SK-N-SH treated with all-trans-retinoic acid at 6 μM for 48 hours (cell line): ENCODE measurements around the gene IDH3G.

Experiments used
- ATAC-seq: fragments of 200-7000 bp; cut with Tn5 transposase; 3 replicates; pipeline ENCODE4 v1.9.1; 2020; ENCODE audit warnings: mild to moderate bottlenecking, moderate library complexity
- BACH2 ChIP-seq: fragments of 250-450 bp; sonication (Bioruptor Pico); IDR thresholded peaks from 2 replicates; pipeline ENCODE4 v1.9.0; 2021; ENCODE audit warnings: mild to moderate bottlenecking, borderline replicate concordance
- CSDC2 ChIP-seq: fragments of 250-450 bp; sonication (Bioruptor Pico); IDR thresholded peaks from 2 replicates; pipeline ENCODE4 v1.5.0; 2020; ENCODE audit warnings: mild to moderate bottlenecking, moderate library complexity
- ESRRG ChIP-seq: fragments of 250-450 bp; sonication (Bioruptor Pico); IDR thresholded peaks from 2 replicates; pipeline ENCODE4 v1.6.1; 2021; ENCODE audit warnings: mild to moderate bottlenecking
- GLIS3 ChIP-seq: fragments of 250-450 bp; sonication (Bioruptor Pico); IDR thresholded peaks from 2 replicates; pipeline ENCODE4 v1.5.0; 2020; ENCODE audit warnings: mild to moderate bottlenecking, moderate library complexity
- ISL1 ChIP-seq: fragments of 250-450 bp; sonication (Bioruptor Pico); IDR thresholded peaks from 2 replicates; pipeline ENCODE4 v2.1.2; 2022; ENCODE audit warnings: mild to moderate bottlenecking, moderate library complexity
- OSR1 ChIP-seq: fragments of 250-450 bp; sonication (Bioruptor Pico); IDR thresholded peaks from 2 replicates; pipeline ENCODE4 v1.8.0; 2022; ENCODE audit warnings: moderate library complexity, mild to moderate bottlenecking, inconsistent platforms
- PATZ1 ChIP-seq: fragments of 250-450 bp; sonication (Bioruptor Pico); IDR thresholded peaks from 2 replicates; pipeline ENCODE4 v1.8.0; 2020; ENCODE audit warnings: mild to moderate bottlenecking, moderate library complexity, borderline replicate concordance
- POU6F1 ChIP-seq: fragments of 250-450 bp; sonication (Bioruptor Pico); IDR thresholded peaks from 2 replicates; pipeline ENCODE4 v1.8.0; 2021; ENCODE audit warnings: low read depth, mild to moderate bottlenecking, moderate library complexity, borderline replicate concordance
- PPARA ChIP-seq: fragments of 250-450 bp; sonication (Bioruptor Pico); IDR thresholded peaks from 2 replicates; pipeline ENCODE4 v1.5.0; 2020; ENCODE audit warnings: mild to moderate bottlenecking, borderline replicate concordance
- RARB ChIP-seq: fragments of 250-450 bp; sonication (Bioruptor Pico); IDR thresholded peaks from 2 replicates; pipeline ENCODE4 v1.8.0; 2021; ENCODE audit warnings: mild to moderate bottlenecking, moderate library complexity
- SNAI2 ChIP-seq: fragments of 250-450 bp; sonication (Bioruptor Pico); IDR thresholded peaks from 2 replicates; pipeline ENCODE4 v1.5.0; 2020; ENCODE audit warnings: mild to moderate bottlenecking, moderate library complexity
- TCF4 ChIP-seq: fragments of 250-450 bp; sonication (Bioruptor Pico); IDR thresholded peaks from 2 replicates; pipeline ENCODE4 v1.8.0; 2021; ENCODE audit warnings: mild to moderate bottlenecking, moderate library complexity, borderline replicate concordance
- TOX ChIP-seq: fragments of 250-450 bp; sonication (Bioruptor Pico); IDR thresholded peaks from 2 replicates; pipeline ENCODE4 v1.8.0; 2021; ENCODE audit warnings: mild to moderate bottlenecking, moderate library complexity, borderline replicate concordance
- ZC3H10 ChIP-seq: fragments of 250-450 bp; sonication (Bioruptor Pico); IDR thresholded peaks from 2 replicates; pipeline ENCODE4 v1.5.1; 2021; ENCODE audit warnings: mild to moderate bottlenecking, moderate library complexity
- ZFP30 ChIP-seq: fragments of 450-650 bp; formaldehyde crosslinking; IDR thresholded peaks from 2 replicates; pipeline ENCODE4 v1.5.0; 2022; ENCODE audit warnings: mild to moderate bottlenecking, moderate library complexity
- ZNF565 ChIP-seq: fragments of 450-650 bp; formaldehyde crosslinking; conservative IDR thresholded peaks from 2 replicates; pipeline ENCODE4 v1.5.0; 2020; ENCODE audit warnings: low read depth, mild to moderate bottlenecking, moderate library complexity
- ZNF70 ChIP-seq: fragments of 450-650 bp; formaldehyde crosslinking; IDR thresholded peaks from 2 replicates; pipeline ENCODE4 v1.5.0; 2020; ENCODE audit warnings: mild to moderate bottlenecking, moderate library complexity
- ZNF8 ChIP-seq: fragments of 450-650 bp; formaldehyde crosslinking; IDR thresholded peaks from 2 replicates; pipeline ENCODE4 v1.5.0; 2020; ENCODE audit warnings: mild to moderate bottlenecking, moderate library complexity
- TF ChIP-seq, protein P1 (sequence below): fragments of 250-450 bp; sonication (Bioruptor Pico); IDR thresholded peaks from 2 replicates; pipeline ENCODE4 v1.5.0; 2020; ENCODE audit warnings: mild to moderate bottlenecking, moderate library complexity
- TF ChIP-seq, protein P2 (sequence below): fragments of 250-450 bp; sonication (Bioruptor Pico); IDR thresholded peaks from 2 replicates; pipeline ENCODE4 v1.5.1; 2021; ENCODE audit warnings: mild to moderate bottlenecking, moderate library complexity

IDH3G gene

GRCh38 chrX:153739754-153740486, 54.3 kb downstream of the IDH3G start (continued):
- TF ChIP-seq POU6F1 (CRISPR knock-in tag) (no peak), CSDC2 (CRISPR knock-in tag) (no peak), GLIS3 (CRISPR knock-in tag) (no peak), BACH2 (no peak), TCF4 (CRISPR knock-in tag) (no peak), ZFP30 (CRISPR knock-in tag) (no peak)
- TF ChIP-seq, protein P1, sequence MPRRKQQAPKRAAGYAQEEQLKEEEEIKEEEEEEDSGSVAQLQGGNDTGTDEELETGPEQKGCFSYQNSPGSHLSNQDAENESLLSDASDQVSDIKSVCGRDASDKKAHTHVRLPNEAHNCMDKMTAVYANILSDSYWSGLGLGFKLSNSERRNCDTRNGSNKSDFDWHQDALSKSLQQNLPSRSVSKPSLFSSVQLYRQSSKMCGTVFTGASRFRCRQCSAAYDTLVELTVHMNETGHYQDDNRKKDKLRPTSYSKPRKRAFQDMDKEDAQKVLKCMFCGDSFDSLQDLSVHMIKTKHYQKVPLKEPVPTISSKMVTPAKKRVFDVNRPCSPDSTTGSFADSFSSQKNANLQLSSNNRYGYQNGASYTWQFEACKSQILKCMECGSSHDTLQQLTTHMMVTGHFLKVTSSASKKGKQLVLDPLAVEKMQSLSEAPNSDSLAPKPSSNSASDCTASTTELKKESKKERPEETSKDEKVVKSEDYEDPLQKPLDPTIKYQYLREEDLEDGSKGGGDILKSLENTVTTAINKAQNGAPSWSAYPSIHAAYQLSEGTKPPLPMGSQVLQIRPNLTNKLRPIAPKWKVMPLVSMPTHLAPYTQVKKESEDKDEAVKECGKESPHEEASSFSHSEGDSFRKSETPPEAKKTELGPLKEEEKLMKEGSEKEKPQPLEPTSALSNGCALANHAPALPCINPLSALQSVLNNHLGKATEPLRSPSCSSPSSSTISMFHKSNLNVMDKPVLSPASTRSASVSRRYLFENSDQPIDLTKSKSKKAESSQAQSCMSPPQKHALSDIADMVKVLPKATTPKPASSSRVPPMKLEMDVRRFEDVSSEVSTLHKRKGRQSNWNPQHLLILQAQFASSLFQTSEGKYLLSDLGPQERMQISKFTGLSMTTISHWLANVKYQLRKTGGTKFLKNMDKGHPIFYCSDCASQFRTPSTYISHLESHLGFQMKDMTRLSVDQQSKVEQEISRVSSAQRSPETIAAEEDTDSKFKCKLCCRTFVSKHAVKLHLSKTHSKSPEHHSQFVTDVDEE (CRISPR knock-in tag): no peak

GRCh38 chrX:153738056-153738605, 56.0 kb downstream of the IDH3G start:
- TF ChIP-seq RARB (no peak), OSR1 (CRISPR knock-in tag) (no peak), ESRRG (CRISPR knock-in tag) (no peak), TCF4 (CRISPR knock-in tag) (no peak), ISL1 (CRISPR knock-in tag) (no peak), BACH2 (no peak), SNAI2 (CRISPR knock-in tag) (no peak), CSDC2 (CRISPR knock-in tag) (no peak)
- TF ChIP-seq, protein P2, sequence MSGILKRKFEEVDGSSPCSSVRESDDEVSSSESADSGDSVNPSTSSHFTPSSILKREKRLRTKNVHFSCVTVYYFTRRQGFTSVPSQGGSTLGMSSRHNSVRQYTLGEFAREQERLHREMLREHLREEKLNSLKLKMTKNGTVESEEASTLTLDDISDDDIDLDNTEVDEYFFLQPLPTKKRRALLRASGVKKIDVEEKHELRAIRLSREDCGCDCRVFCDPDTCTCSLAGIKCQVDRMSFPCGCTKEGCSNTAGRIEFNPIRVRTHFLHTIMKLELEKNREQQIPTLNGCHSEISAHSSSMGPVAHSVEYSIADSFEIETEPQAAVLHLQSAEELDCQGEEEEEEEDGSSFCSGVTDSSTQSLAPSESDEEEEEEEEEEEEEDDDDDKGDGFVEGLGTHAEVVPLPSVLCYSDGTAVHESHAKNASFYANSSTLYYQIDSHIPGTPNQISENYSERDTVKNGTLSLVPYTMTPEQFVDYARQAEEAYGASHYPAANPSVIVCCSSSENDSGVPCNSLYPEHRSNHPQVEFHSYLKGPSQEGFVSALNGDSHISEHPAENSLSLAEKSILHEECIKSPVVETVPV (CRISPR knock-in tag): no peak
- ATAC-seq: no peak

GRCh38 chrX:153736871-153737441, 57.2 kb downstream of the IDH3G start:
- ATAC-seq: no peak
- TF ChIP-seq ZC3H10 (CRISPR knock-in tag): no peak
- TF ChIP-seq ZNF8: no peak
- no peak for TF ChIP-seq PPARA (CRISPR knock-in tag)

GRCh38 chrX:153736071-153736820, 57.9 kb downstream of the IDH3G start:
- no peak for ATAC-seq
- TF ChIP-seq, protein P2 (CRISPR knock-in tag): no peak
- no peak for TF ChIP-seq CSDC2 (CRISPR knock-in tag)
- TF ChIP-seq ISL1 (CRISPR knock-in tag): no peak
- no peak for TF ChIP-seq ZNF8
- TF ChIP-seq, protein P1 (CRISPR knock-in tag): no peak
- no peak for TF ChIP-seq ZNF70 (CRISPR knock-in tag)
- no peak for TF ChIP-seq BACH2
- TF ChIP-seq RARB: no peak
- TF ChIP-seq ZNF565: no peak
- TF ChIP-seq PATZ1: no peak
- TF ChIP-seq ZC3H10 (CRISPR knock-in tag): no peak
- no peak for TF ChIP-seq PPARA (CRISPR knock-in tag)
- TF ChIP-seq SNAI2 (CRISPR knock-in tag): no peak
- TF ChIP-seq ZFP30 (CRISPR knock-in tag): no peak
- TF ChIP-seq TOX (CRISPR knock-in tag): no peak
